Measurements from ENCODE around the gene KMT2C.

The KMT2C gene

GRCh38 chr7:152131981-152132494, 303.8 kb downstream of the KMT2C start:
- FAIRE-seq = no peak

GRCh38 chr7:152130658-152131590, 304.9 kb downstream of the KMT2C start:
- FAIRE-seq = no peak

- peak; percentile 17 for FAIRE-seq
Observed at GRCh38 chr7:152129682-152130081, 306.1 kb downstream of the KMT2C start.

- FAIRE-seq = no peak
Observed at GRCh38 chr7:152128741-152129461, 306.9 kb downstream of the KMT2C start.

- FAIRE-seq = no peak
Observed at GRCh38 chr7:152128252-152128651, 307.6 kb downstream of the KMT2C start.

GRCh38 chr7:152127229-152127628, 308.6 kb downstream of the KMT2C start:
- no peak for FAIRE-seq

GRCh38 chr7:152126741-152127140, 309.1 kb downstream of the KMT2C start:
- no peak for FAIRE-seq

- no peak for FAIRE-seq
Observed at GRCh38 chr7:152122540-152122939, 313.3 kb downstream of the KMT2C start.

GRCh38 chr7:152121432-152121831, 314.4 kb downstream of the KMT2C start:
- no peak for FAIRE-seq

- no peak for FAIRE-seq
Observed at GRCh38 chr7:152120776-152121175, 315.0 kb downstream of the KMT2C start.

- FAIRE-seq = no peak
Observed at GRCh38 chr7:152120210-152120609, 315.6 kb downstream of the KMT2C start.

- no peak for FAIRE-seq
Observed at GRCh38 chr7:152117356-152117755, 318.4 kb downstream of the KMT2C start.

- FAIRE-seq = no peak
Observed at GRCh38 chr7:152115021-152115718, 320.6 kb downstream of the KMT2C start.

- no peak for FAIRE-seq
Observed at GRCh38 chr7:152112829-152113228, 323.0 kb downstream of the KMT2C start.

- no peak for FAIRE-seq
Observed at GRCh38 chr7:152108359-152108758, 327.4 kb downstream of the KMT2C start.

GRCh38 chr7:152107945-152108344, 327.9 kb downstream of the KMT2C start:
- no peak for FAIRE-seq

GRCh38 chr7:152106990-152107389, 328.8 kb downstream of the KMT2C start:
- FAIRE-seq = no peak

- no peak for FAIRE-seq
Observed at GRCh38 chr7:152105205-152105604, 330.6 kb downstream of the KMT2C start.

- no peak for FAIRE-seq
Observed at GRCh38 chr7:152103691-152104090, 332.1 kb downstream of the KMT2C start.

- no peak for FAIRE-seq
Observed at GRCh38 chr7:152103066-152103465, 332.7 kb downstream of the KMT2C start.

- FAIRE-seq = no peak
Observed at GRCh38 chr7:152097330-152097729, 338.5 kb downstream of the KMT2C start.

- FAIRE-seq = no peak
Observed at GRCh38 chr7:152095771-152096170, 340.0 kb downstream of the KMT2C start.

- FAIRE-seq = no peak
Observed at GRCh38 chr7:152093717-152094116, 342.1 kb downstream of the KMT2C start.
